Measurements from ENCODE around the gene KLHDC7B.

DNA sequence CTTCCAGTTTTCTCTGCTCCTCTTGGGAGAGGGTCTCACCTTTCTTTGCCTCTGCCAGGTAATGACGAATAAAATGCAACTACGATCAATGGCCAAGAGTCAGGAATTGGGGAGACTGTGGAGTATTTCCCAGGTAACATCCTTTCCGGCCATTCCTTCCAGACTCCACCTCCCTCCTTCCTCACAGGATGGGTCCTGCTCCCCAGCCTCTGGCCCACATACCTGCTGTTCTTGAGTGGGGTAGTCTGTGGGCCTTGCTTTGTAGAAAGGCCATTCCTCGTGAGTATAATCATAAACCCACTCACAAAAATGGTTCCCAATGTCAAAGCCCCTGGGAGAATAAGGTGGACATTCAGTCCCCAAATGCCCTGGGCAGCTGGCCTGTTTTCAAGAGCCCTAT is 34.1 kb downstream of the KLHDC7B start:
- no peak for TF ChIP-seq EP300 (IDR thresholded peaks at IDR 0.05)
- no peak for TF ChIP-seq POLR2A (IDR thresholded peaks at IDR 0.05)

All from tibial nerve (tissue), 3 donors.